HEK293 (cell line): ENCODE results near the gene LRFN3.

Source experiments
- CTCF ChIA-PET: fragments of 350-600 bp; formaldehyde crosslinking; extraction: SDS; loops from one replicate; lab custom pipeline; 2021; ENCODE audit warnings: antibody characterized with exemption; lab: Yijun Ruan, JAX
- POLR2A ChIA-PET: fragments of 300-600 bp; formaldehyde crosslinking; extraction: SDS; loops from one replicate; lab custom pipeline; 2020; ENCODE audit warnings: antibody characterized with exemption, inconsistent platforms; lab: Yijun Ruan, JAX
- H3K27ac ChIP-seq: fragments of 200-500 bp; sonication (Bioruptor generic); 2 replicates; pipeline ENCODE4 v1.5.1; 2014; ENCODE audit warnings: low read depth, low read length, control low read depth, inconsistent platforms; ENCODE audit errors: extremely low read depth
- H3K36me3 ChIP-seq, 2 experiments: fragments of 200-500 bp in 1 of 2; sonication (Bioruptor generic) in 1 of 2; 1 replicate in 1 of 2; 2 replicates in 1 of 2; pipeline ENCODE4 v1.5.1; 2014 to 2017; ENCODE audit warnings: inconsistent platforms in 2 of 2, low read length in 2 of 2; ENCODE audit not compliant: control insufficient read depth in 2 of 2, insufficient read depth in 1 of 2
- H3K4me1 ChIP-seq: fragments of 200-500 bp; sonication (Bioruptor generic); 2 replicates; pipeline ENCODE4 v1.5.1; 2014; ENCODE audit warnings: mild to moderate bottlenecking, low read length, inconsistent platforms; ENCODE audit not compliant: control insufficient read depth, insufficient read depth
- H3K4me3 ChIP-seq: 2 replicates; pipeline ENCODE4 v1.5.1; 2011; ENCODE audit warnings: low read depth, mild to moderate bottlenecking, control low read depth, low read length, moderate library complexity
- H3K9me3 ChIP-seq: fragments of 200-500 bp; sonication (Bioruptor generic); 2 replicates; pipeline ENCODE4 v1.5.1; 2014; ENCODE audit warnings: low read depth, low read length, inconsistent platforms; ENCODE audit not compliant: control insufficient read depth, insufficient read depth
- GLIS2 ChIP-seq: fragments of 450-650 bp; formaldehyde crosslinking; IDR thresholded peaks from 2 replicates; pipeline ENCODE4 v1.5.1; 2016; ENCODE audit warnings: missing biosample characterization, missing genetic modification characterization
- IKZF3 ChIP-seq: fragments of 450-650 bp; IDR thresholded peaks from 2 replicates; pipeline ENCODE4 v1.5.0; 2018; ENCODE audit warnings: missing biosample characterization, mild to moderate bottlenecking, missing genetic modification characterization, moderate library complexity
- KLF8 ChIP-seq: fragments of 450-650 bp; formaldehyde crosslinking; IDR thresholded peaks from 2 replicates; pipeline ENCODE4 v1.5.1; 2016; ENCODE audit warnings: missing biosample characterization, missing genetic modification characterization
- KLF9 ChIP-seq: fragments of 450-650 bp; formaldehyde crosslinking; IDR thresholded peaks from 2 replicates; pipeline ENCODE4 v1.5.1; 2016; ENCODE audit warnings: missing biosample characterization, missing genetic modification characterization, low read depth
- SP3 ChIP-seq: fragments of 450-650 bp; formaldehyde crosslinking; IDR thresholded peaks from 2 replicates; pipeline ENCODE4 v1.5.1; 2016; ENCODE audit warnings: missing biosample characterization, missing genetic modification characterization
- ZBTB20 ChIP-seq: fragments of 450-650 bp; formaldehyde crosslinking; IDR thresholded peaks from 2 replicates; pipeline ENCODE4 v1.5.1; 2016; ENCODE audit warnings: missing biosample characterization, missing genetic modification characterization
- ZBTB48 ChIP-seq: fragments of 450-650 bp; formaldehyde crosslinking; IDR thresholded peaks from 2 replicates; pipeline ENCODE4 v1.5.1; 2016; ENCODE audit warnings: missing biosample characterization, missing genetic modification characterization
- ZBTB7A ChIP-seq: fragments of 450-650 bp; formaldehyde crosslinking; IDR thresholded peaks from 2 replicates; pipeline ENCODE4 v1.5.1; 2016; ENCODE audit warnings: low read depth, missing biosample characterization, missing genetic modification characterization
- ZFHX2 ChIP-seq: fragments of 450-650 bp; formaldehyde crosslinking; conservative IDR thresholded peaks from 2 replicates; pipeline ENCODE4 v1.5.1; 2016; ENCODE audit warnings: missing biosample characterization, missing genetic modification characterization
- ZFP41 ChIP-seq: fragments of 450-650 bp; formaldehyde crosslinking; IDR thresholded peaks from 2 replicates; pipeline ENCODE4 v1.5.1; 2016; ENCODE audit warnings: missing biosample characterization, missing genetic modification characterization, borderline replicate concordance
- ZFP69B ChIP-seq: fragments of 450-650 bp; formaldehyde crosslinking; IDR thresholded peaks from 2 replicates; pipeline ENCODE4 v1.5.1; 2016; ENCODE audit warnings: missing biosample characterization, missing genetic modification characterization
- ZNF140 ChIP-seq: fragments of 450-650 bp; formaldehyde crosslinking; IDR thresholded peaks from 2 replicates; pipeline ENCODE4 v1.5.1; 2016; ENCODE audit warnings: missing biosample characterization, missing genetic modification characterization
- ZNF2 ChIP-seq: fragments of 450-650 bp; formaldehyde crosslinking; IDR thresholded peaks from 2 replicates; pipeline ENCODE4 v1.5.1; 2016; ENCODE audit warnings: missing biosample characterization, missing genetic modification characterization
- ZNF248 ChIP-seq: fragments of 450-650 bp; formaldehyde crosslinking; IDR thresholded peaks from 2 replicates; pipeline ENCODE4 v1.5.1; 2017; ENCODE audit warnings: missing biosample characterization, missing genetic modification characterization
- ZNF324 ChIP-seq: fragments of 450-650 bp; formaldehyde crosslinking; IDR thresholded peaks from 2 replicates; pipeline ENCODE4 v1.5.1; 2016; ENCODE audit warnings: missing biosample characterization, missing genetic modification characterization
- ZNF341 ChIP-seq: fragments of 450-650 bp; formaldehyde crosslinking; IDR thresholded peaks from 2 replicates; pipeline ENCODE4; 2016; ENCODE audit warnings: low read depth, missing biosample characterization, missing genetic modification characterization
- ZNF350 ChIP-seq: fragments of 450-650 bp; formaldehyde crosslinking; IDR thresholded peaks from 2 replicates; pipeline ENCODE4 v1.5.0; 2017; ENCODE audit warnings: missing biosample characterization, mild to moderate bottlenecking, missing genetic modification characterization
- ZNF391 ChIP-seq: fragments of 450-650 bp; formaldehyde crosslinking; IDR thresholded peaks from 2 replicates; pipeline ENCODE4 v1.5.1; 2016; ENCODE audit warnings: low read depth, missing biosample characterization, missing genetic modification characterization, borderline replicate concordance
- ZNF501 ChIP-seq: fragments of 450-650 bp; formaldehyde crosslinking; IDR thresholded peaks from 2 replicates; pipeline ENCODE4 v1.5.1; 2016; ENCODE audit warnings: missing biosample characterization, missing genetic modification characterization
- ZNF596 ChIP-seq: fragments of 450-650 bp; IDR thresholded peaks from 2 replicates; pipeline ENCODE4 v1.5.0; 2018; ENCODE audit warnings: missing biosample characterization, mild to moderate bottlenecking, missing genetic modification characterization, moderate library complexity
- ZNF658 ChIP-seq: fragments of 450-650 bp; formaldehyde crosslinking; IDR thresholded peaks from 2 replicates; pipeline ENCODE4; 2016; ENCODE audit warnings: missing biosample characterization, missing genetic modification characterization
- ZNF664 ChIP-seq: fragments of 450-650 bp; formaldehyde crosslinking; IDR thresholded peaks from 2 replicates; pipeline ENCODE4 v1.5.1; 2016; ENCODE audit warnings: missing biosample characterization, missing genetic modification characterization
- ZNF768 ChIP-seq: fragments of 450-650 bp; formaldehyde crosslinking; IDR thresholded peaks from 2 replicates; pipeline ENCODE4 v1.5.1; 2018; ENCODE audit warnings: missing biosample characterization, mild to moderate bottlenecking, missing genetic modification characterization
- ZNF791 ChIP-seq: fragments of 450-650 bp; formaldehyde crosslinking; IDR thresholded peaks from 2 replicates; pipeline ENCODE4 v1.5.1; 2016; ENCODE audit warnings: missing biosample characterization, missing genetic modification characterization
- ZNF792 ChIP-seq: fragments of 450-650 bp; formaldehyde crosslinking; IDR thresholded peaks from 2 replicates; pipeline ENCODE4 v1.5.1; 2016; ENCODE audit warnings: missing biosample characterization, missing genetic modification characterization
- ZSCAN16 ChIP-seq: fragments of 450-650 bp; formaldehyde crosslinking; IDR thresholded peaks from 2 replicates; pipeline ENCODE4 v1.5.1; 2016; ENCODE audit warnings: missing biosample characterization, missing genetic modification characterization
- TF ChIP-seq, protein P1 (sequence below): fragments of 450-650 bp; formaldehyde crosslinking; IDR thresholded peaks from 2 replicates; pipeline ENCODE4 v1.5.1; 2016; ENCODE audit warnings: missing biosample characterization, missing genetic modification characterization
- TF ChIP-seq, protein P2 (sequence below): fragments of 450-650 bp; formaldehyde crosslinking; IDR thresholded peaks from 2 replicates; pipeline ENCODE4 v1.5.1; 2017; ENCODE audit warnings: missing biosample characterization, missing genetic modification characterization
- TF ChIP-seq, protein P3 (sequence below): fragments of 450-650 bp; formaldehyde crosslinking; IDR thresholded peaks from 2 replicates; pipeline ENCODE4 v1.5.1; 2016; ENCODE audit warnings: missing biosample characterization, missing genetic modification characterization

LRFN3 gene, protein sequence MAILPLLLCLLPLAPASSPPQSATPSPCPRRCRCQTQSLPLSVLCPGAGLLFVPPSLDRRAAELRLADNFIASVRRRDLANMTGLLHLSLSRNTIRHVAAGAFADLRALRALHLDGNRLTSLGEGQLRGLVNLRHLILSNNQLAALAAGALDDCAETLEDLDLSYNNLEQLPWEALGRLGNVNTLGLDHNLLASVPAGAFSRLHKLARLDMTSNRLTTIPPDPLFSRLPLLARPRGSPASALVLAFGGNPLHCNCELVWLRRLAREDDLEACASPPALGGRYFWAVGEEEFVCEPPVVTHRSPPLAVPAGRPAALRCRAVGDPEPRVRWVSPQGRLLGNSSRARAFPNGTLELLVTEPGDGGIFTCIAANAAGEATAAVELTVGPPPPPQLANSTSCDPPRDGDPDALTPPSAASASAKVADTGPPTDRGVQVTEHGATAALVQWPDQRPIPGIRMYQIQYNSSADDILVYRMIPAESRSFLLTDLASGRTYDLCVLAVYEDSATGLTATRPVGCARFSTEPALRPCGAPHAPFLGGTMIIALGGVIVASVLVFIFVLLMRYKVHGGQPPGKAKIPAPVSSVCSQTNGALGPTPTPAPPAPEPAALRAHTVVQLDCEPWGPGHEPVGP

DNA sequence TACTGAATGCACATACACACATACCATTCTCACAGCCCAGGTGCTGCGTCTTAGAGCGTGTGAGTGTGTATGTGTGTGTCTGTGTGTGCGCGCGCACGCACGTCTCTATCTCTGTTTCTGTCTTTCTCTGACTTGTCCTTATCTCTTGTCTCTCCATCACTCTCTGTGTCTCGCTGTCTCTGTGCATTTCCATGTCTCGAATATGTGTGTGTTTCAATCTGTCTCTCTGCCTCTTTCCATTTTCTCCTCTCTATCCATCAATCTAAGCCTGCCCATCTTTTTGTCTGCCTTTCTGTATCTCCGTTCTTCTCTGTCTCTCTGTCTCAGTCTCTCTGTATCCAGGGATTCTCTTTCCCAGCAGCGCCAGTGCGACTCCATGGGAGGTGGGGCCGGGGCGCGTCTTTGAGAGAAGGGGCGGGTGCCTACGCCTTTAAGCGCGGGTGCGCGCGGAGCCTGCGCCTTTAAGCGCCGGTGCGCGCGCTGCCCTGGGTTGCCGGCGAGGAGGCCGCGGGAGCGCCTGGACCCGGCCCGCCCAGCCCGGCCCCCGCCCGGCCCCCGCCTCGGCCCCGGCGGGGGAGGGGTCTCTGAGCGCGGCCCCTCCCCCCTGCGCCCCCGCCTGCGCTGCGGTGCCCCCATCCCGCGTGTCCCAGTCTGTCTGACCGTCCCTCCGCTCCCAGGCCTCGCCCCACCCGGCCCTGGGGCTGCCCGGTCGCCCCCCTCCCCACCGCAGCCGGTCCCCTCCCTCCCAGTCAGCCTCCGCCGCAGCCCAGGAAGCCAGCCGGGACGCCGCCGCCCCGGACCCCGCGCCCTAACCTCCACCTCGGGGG lies at the start of gene LRFN3:
TSS of gene LRFN3 (plus strand) at position 464 of the 827 bp plus-strand sequence. CDS start 3,052 bp downstream, outside the sequence.
- Histone ChIP-seq H3K4me1 (peaks cover 26% of the 10 kb centered on the region), H3K27ac (peak within 1 kb of the TSS; percentile 78; the same call in 1 of the 2 replicates), H3K9me3 (no peaks in the 10 kb centered on the region; the same call in 1 of the 2 replicates), H3K4me3 (peak within 1 kb of the TSS; percentile 49), H3K36me3 (peaks cover 20 to 28% of the 10 kb centered on the region in 2 experiments)
- CTCF ChIA-PET, result interaction anchor here (0.5 to 8.0 kb wide), 4 partner anchors 9 to 91 kb away, joined by 3 to 185 read pairs (median 4); no protein-coding TSS in a partner anchor
- POLR2A ChIA-PET, result no interaction called here
- TF ChIP-seq ZNF791 (peak; percentile 20; the same call in 1 of the 2 replicates), ZBTB7A (tag by site-specific recombination) (peak; percentile 79; the same call in 1 of the 2 replicates), GLIS2 (tag by site-specific recombination) (peak; percentile 81), ZNF248 (tag by site-specific recombination) (no peak), ZNF658 (tag by site-specific recombination) (no peak), ZNF350 (tag by site-specific recombination) (no peak), SP3 (tag by site-specific recombination) (peak; percentile 91), ZFHX2 (peak; percentile 60), ZNF664 (tag by site-specific recombination) (no peak), ZNF341 (tag by site-specific recombination) (no peak), ZNF324 (peak; percentile 79; the same call in 1 of the 2 replicates), KLF9 (tag by site-specific recombination) (peak; percentile 87), ZNF391 (tag by site-specific recombination) (peak; percentile 93; the same call in 1 of the 2 replicates), ZFP41 (no peak), ZFP69B (tag by site-specific recombination) (peak; percentile 99), KLF8 (tag by site-specific recombination) (peak; percentile 90), ZNF2 (tag by site-specific recombination) (peak; percentile 95; the same call in 1 of the 2 replicates), ZNF596 (tag by site-specific recombination) (no peak), ZBTB48 (tag by site-specific recombination) (peak; percentile 87), ZNF140 (tag by site-specific recombination) (no peak), ZSCAN16 (no peak; the same call in 1 of the 2 replicates), ZBTB20 (0 out of 2 replicates have a peak, but pooled peaks have one; percentile 41), ZNF768 (tag by site-specific recombination) (no peak; the same call in 1 of the 2 replicates), IKZF3 (tag by site-specific recombination) (peak; percentile 93), ZNF792 (tag by site-specific recombination) (no peak), ZNF501 (peak; percentile 86; the same call in 1 of the 2 replicates)
- TF ChIP-seq, protein P1, sequence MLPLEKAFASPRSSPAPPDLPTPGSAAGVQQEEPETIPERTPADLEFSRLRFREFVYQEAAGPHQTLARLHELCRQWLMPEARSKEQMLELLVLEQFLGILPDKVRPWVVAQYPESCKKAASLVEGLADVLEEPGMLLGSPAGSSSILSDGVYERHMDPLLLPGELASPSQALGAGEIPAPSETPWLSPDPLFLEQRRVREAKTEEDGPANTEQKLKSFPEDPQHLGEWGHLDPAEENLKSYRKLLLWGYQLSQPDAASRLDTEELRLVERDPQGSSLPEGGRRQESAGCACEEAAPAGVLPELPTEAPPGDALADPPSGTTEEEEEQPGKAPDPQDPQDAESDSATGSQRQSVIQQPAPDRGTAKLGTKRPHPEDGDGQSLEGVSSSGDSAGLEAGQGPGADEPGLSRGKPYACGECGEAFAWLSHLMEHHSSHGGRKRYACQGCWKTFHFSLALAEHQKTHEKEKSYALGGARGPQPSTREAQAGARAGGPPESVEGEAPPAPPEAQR (tag by site-specific recombination), result no peak; the same call in 1 of the 2 replicates
- TF ChIP-seq, protein P2, sequence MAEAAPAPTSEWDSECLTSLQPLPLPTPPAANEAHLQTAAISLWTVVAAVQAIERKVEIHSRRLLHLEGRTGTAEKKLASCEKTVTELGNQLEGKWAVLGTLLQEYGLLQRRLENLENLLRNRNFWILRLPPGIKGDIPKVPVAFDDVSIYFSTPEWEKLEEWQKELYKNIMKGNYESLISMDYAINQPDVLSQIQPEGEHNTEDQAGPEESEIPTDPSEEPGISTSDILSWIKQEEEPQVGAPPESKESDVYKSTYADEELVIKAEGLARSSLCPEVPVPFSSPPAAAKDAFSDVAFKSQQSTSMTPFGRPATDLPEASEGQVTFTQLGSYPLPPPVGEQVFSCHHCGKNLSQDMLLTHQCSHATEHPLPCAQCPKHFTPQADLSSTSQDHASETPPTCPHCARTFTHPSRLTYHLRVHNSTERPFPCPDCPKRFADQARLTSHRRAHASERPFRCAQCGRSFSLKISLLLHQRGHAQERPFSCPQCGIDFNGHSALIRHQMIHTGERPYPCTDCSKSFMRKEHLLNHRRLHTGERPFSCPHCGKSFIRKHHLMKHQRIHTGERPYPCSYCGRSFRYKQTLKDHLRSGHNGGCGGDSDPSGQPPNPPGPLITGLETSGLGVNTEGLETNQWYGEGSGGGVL (tag by site-specific recombination), result peak; percentile 38; the same call in 1 of the 2 replicates
- TF ChIP-seq, protein P3, sequence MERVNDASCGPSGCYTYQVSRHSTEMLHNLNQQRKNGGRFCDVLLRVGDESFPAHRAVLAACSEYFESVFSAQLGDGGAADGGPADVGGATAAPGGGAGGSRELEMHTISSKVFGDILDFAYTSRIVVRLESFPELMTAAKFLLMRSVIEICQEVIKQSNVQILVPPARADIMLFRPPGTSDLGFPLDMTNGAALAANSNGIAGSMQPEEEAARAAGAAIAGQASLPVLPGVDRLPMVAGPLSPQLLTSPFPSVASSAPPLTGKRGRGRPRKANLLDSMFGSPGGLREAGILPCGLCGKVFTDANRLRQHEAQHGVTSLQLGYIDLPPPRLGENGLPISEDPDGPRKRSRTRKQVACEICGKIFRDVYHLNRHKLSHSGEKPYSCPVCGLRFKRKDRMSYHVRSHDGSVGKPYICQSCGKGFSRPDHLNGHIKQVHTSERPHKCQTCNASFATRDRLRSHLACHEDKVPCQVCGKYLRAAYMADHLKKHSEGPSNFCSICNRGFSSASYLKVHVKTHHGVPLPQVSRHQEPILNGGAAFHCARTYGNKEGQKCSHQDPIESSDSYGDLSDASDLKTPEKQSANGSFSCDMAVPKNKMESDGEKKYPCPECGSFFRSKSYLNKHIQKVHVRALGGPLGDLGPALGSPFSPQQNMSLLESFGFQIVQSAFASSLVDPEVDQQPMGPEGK (tag by site-specific recombination), result peak; percentile 88
